HepG2 (cell line): ENCODE measurements around the gene ZNF526. TPM values are rescaled to one million over a fixed set of nuclear protein-coding genes. Genes with fewer than 3 reads are reported as not detected.
A peak's percentile ranks its signal among the peaks of the same experiment; 100 is the strongest.

ENCODE experiments used
- ATF4 ChIP-seq, 2 experiments: fragments of 450-650 bp in 1 of 2; sonication (generic) in 1 of 2; formaldehyde crosslinking; IDR thresholded peaks; 2 replicates each; pipeline versions ENCODE4 v1.5.0 to v1.8.0; 2020 to 2022; ENCODE audit warnings: mild to moderate bottlenecking in 1 of 2, missing genetic modification reagents in 1 of 2
- ATF7 ChIP-seq, 2 experiments: fragments of 450-650 bp in 1 of 2; sonication (generic) in 1 of 2; formaldehyde crosslinking in 1 of 2; IDR thresholded peaks; 2 replicates each; pipeline versions ENCODE4 v1.4.0 to v1.6.1; 2016 to 2020; ENCODE audit warnings: antibody characterized with exemption in 1 of 2, mild to moderate bottlenecking in 1 of 2, missing genetic modification reagents in 1 of 2
- HIVEP1 ChIP-seq: sonication (generic); formaldehyde crosslinking; IDR thresholded peaks from 2 replicates; pipeline ENCODE4 v1.4.0; 2020; ENCODE audit warnings: mild to moderate bottlenecking, missing genetic modification reagents
- MIER2 ChIP-seq: IDR thresholded peaks from 2 replicates; pipeline ENCODE4 v1.6.1; 2016; ENCODE audit warnings: missing biosample characterization, missing genetic modification reagents
- POLR2A ChIP-seq, 2 experiments: IDR thresholded peaks; 2 replicates each; pipeline ENCODE4 v1.6.1; 2011; ENCODE audit warnings: low read depth in 2 of 2, low read length in 2 of 2, mild to moderate bottlenecking in 1 of 2, moderate library complexity in 1 of 2; ENCODE audit not compliant: insufficient read depth in 1 of 2
- PPARG ChIP-seq: conservative IDR thresholded peaks from 2 replicates; pipeline ENCODE4 v1.6.1; 2016; ENCODE audit warnings: missing biosample characterization, missing genetic modification reagents
- SAFB2 ChIP-seq: sonication (generic); formaldehyde crosslinking; IDR thresholded peaks from 2 replicates; pipeline ENCODE4 v1.5.1; 2020; ENCODE audit warnings: missing genetic modification reagents, low read depth, mild to moderate bottlenecking, borderline replicate concordance
- SALL1 ChIP-seq: sonication (generic); formaldehyde crosslinking; IDR thresholded peaks from 2 replicates; pipeline ENCODE4 v1.8.0; 2022; ENCODE audit warnings: mild to moderate bottlenecking, missing genetic modification reagents
- SRSF1 ChIP-seq: fragments of 200-400 bp; formaldehyde crosslinking; optimal IDR thresholded peaks from 2 replicates; pipeline ENCODE3; 2017; ENCODE audit warnings: mild to moderate bottlenecking, low read depth, low read length, moderate library complexity
- ZNF326 ChIP-seq: sonication (generic); formaldehyde crosslinking; IDR thresholded peaks from 2 replicates; pipeline ENCODE4 v1.4.0; 2020; ENCODE audit warnings: missing genetic modification reagents, borderline replicate concordance
- ZNF543 ChIP-seq: sonication (generic); formaldehyde crosslinking; IDR thresholded peaks from 2 replicates; pipeline ENCODE4 v1.4.0; 2020; ENCODE audit warnings: mild to moderate bottlenecking, missing genetic modification reagents
- ZNF614 ChIP-seq: IDR thresholded peaks from 2 replicates; pipeline ENCODE4 v1.6.1; 2018; ENCODE audit warnings: missing biosample characterization, missing genetic modification reagents, inconsistent platforms, borderline replicate concordance
- ZNF616 ChIP-seq: sonication (generic); formaldehyde crosslinking; IDR thresholded peaks from 2 replicates; pipeline ENCODE4 v1.5.0; 2020; ENCODE audit warnings: low read depth, mild to moderate bottlenecking, missing genetic modification reagents
- ZNF740 ChIP-seq: sonication (generic); formaldehyde crosslinking; IDR thresholded peaks from 2 replicates; pipeline ENCODE4 v1.4.0; 2020; ENCODE audit warnings: missing genetic modification reagents
- ZNF770 ChIP-seq: sonication (generic); formaldehyde crosslinking; IDR thresholded peaks from 2 replicates; pipeline ENCODE4 v1.5.0; 2020; ENCODE audit warnings: mild to moderate bottlenecking, missing genetic modification reagents
- ZSCAN20 ChIP-seq: sonication (generic); formaldehyde crosslinking; IDR thresholded peaks from 2 replicates; pipeline ENCODE4 v1.4.0; 2020; ENCODE audit warnings: missing genetic modification reagents, mild to moderate bottlenecking, borderline replicate concordance
- polyA plus RNA-seq, 8 experiments: library from polyadenylated mRNA; depleted of rRNA in 3 of 8; stranded (reverse) in 7 of 8; unstranded in 1 of 8; fragments of >200 nt; fragmentation: Illumina TruSeq in 4 of 8; extraction: Trizol in 4 of 8; gene quantifications; 2 replicates each; pipeline versions ENCODE4 v1.2.1 to v1.2.3, GENCODE V29; 2011 to 2016; ENCODE audit warnings: low read depth in 4 of 8, missing spikeins in 1 of 8, mixed read lengths in 1 of 8; ENCODE audit not compliant: insufficient read depth in 1 of 8
- total RNA-seq, 5 experiments: library from RNA; depleted of rRNA; stranded (reverse); fragments of >200 nt; fragmentation: Illumina TruSeq; extraction: Trizol; gene quantifications; 2 replicates each; pipeline ENCODE4 v1.2.3, GENCODE V29; 2016; ENCODE audit warnings: low read depth in 1 of 5
- TF ChIP-seq, protein P1 (sequence below): sonication (generic); formaldehyde crosslinking; IDR thresholded peaks from 2 replicates; pipeline ENCODE4 v1.4.0; 2020; ENCODE audit warnings: missing genetic modification reagents
- TF ChIP-seq, protein P2 (sequence below): sonication (generic); formaldehyde crosslinking; IDR thresholded peaks from 2 replicates; pipeline ENCODE4 v1.4.0; 2020; ENCODE audit warnings: missing genetic modification reagents
- TF ChIP-seq, protein P3 (sequence below): sonication (generic); formaldehyde crosslinking; IDR thresholded peaks from 2 replicates; pipeline ENCODE4 v1.8.1; 2023; ENCODE audit warnings: missing genetic modification reagents, mild to moderate bottlenecking, borderline replicate concordance

ZNF526 gene
- total and polyA plus RNA-seq, 2 of the 13 experiments (the other 11 are each of a cell fraction or from before 2014, with no cell fraction given): 3.3 to 8.4 TPM

- TF ChIP-seq ZNF770 (CRISPR knock-in tag) (no peak), MIER2 (CRISPR knock-in tag) (no peak), ZNF543 (no peak), POLR2A (IDR thresholded peaks at IDR 0.05; ENCODE audit: insufficient read depth in 1 of 2, low read depth in 2 of 2, low read length in 2 of 2) (peak in 1 of 2 experiments; percentile 41; a peak in 1 of 4 replicates), ZNF616 (CRISPR knock-in tag) (no peak), ZNF326 (CRISPR knock-in tag) (no peak), SRSF1 (peak; percentile 66), ZSCAN20 (CRISPR knock-in tag) (no peak), ATF7 (IDR thresholded peaks at IDR 0.05) (peak; percentile 60), ATF7 (CRISPR knock-in tag; IDR thresholded peaks at IDR 0.05) (0 out of 2 replicates have a peak, but pooled peaks have one; percentile 34), HIVEP1 (CRISPR knock-in tag) (peak; percentile 53; the same call in 1 of the 2 replicates), SALL1 (0 out of 2 replicates have a peak, but pooled peaks have one; percentile 12), ZNF614 (CRISPR knock-in tag) (no peak), ZNF740 (CRISPR knock-in tag) (no peak), PPARG (CRISPR knock-in tag) (no peak), SAFB2 (CRISPR knock-in tag) (no peak), ATF4 (CRISPR knock-in tag; IDR thresholded peaks at IDR 0.05) (0 out of 4 replicates have a peak, but pooled peaks of 1 of the 2 experiments have one; percentile 20)
- TF ChIP-seq, protein P1, sequence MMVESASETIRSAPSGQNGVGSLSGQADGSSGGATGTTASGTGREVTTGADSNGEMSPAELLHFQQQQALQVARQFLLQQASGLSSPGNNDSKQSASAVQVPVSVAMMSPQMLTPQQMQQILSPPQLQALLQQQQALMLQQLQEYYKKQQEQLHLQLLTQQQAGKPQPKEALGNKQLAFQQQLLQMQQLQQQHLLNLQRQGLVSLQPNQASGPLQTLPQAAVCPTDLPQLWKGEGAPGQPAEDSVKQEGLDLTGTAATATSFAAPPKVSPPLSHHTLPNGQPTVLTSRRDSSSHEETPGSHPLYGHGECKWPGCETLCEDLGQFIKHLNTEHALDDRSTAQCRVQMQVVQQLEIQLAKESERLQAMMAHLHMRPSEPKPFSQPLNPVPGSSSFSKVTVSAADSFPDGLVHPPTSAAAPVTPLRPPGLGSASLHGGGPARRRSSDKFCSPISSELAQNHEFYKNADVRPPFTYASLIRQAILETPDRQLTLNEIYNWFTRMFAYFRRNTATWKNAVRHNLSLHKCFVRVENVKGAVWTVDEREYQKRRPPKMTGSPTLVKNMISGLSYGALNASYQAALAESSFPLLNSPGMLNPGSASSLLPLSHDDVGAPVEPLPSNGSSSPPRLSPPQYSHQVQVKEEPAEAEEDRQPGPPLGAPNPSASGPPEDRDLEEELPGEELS (CRISPR knock-in tag): no peak; the same call in 1 of the 2 replicates
- TF ChIP-seq, protein P2, sequence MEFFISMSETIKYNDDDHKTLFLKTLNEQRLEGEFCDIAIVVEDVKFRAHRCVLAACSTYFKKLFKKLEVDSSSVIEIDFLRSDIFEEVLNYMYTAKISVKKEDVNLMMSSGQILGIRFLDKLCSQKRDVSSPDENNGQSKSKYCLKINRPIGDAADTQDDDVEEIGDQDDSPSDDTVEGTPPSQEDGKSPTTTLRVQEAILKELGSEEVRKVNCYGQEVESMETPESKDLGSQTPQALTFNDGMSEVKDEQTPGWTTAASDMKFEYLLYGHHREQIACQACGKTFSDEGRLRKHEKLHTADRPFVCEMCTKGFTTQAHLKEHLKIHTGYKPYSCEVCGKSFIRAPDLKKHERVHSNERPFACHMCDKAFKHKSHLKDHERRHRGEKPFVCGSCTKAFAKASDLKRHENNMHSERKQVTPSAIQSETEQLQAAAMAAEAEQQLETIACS (CRISPR knock-in tag): no peak
- TF ChIP-seq, protein P3, sequence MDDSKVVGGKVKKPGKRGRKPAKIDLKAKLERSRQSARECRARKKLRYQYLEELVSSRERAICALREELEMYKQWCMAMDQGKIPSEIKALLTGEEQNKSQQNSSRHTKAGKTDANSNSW (CRISPR knock-in tag): no peak
Observed at GRCh38 chr19:42252365-42253244, 32.5 kb downstream of the ZNF526 start (continued).
